ENCODE measurements around the gene SIM1. TPM values are rescaled to one million over a fixed set of nuclear protein-coding genes. Genes with fewer than 3 reads are reported as not detected.

The SIM1 gene
- total RNA-seq, 1 donor from 2014 or later = not detected

- no peak for ATAC-seq
These were observed 116.7 kb downstream of the SIM1 start for GRCh38 chr6:100347901-100348550.

- ATAC-seq = no peak
These were observed 117.9 kb downstream of the SIM1 start for GRCh38 chr6:100346828-100347227.

GRCh38 chr6:100346203-100346602 lies 118.5 kb downstream of the SIM1 start:
- no peak for ATAC-seq

GRCh38 chr6:100344761-100345160 lies 120.0 kb downstream of the SIM1 start:
- no peak for ATAC-seq

DNA sequence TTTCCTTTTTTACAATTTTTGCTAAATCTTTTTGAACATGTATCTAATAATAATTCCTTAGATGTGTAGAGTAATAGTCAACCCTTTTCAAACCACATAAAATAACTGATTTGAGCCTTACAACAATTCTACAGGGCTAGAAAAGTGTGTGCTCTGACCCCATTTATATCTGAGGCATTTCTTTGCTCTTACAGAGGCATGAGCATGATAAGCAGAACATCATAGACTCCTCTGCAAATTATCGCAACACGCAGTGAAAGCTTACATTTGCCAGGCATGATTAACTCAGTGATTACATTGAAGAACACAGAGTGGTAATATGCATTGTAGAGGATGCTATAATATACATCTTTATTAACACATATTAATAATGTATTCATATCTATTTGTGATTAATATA lies 120.4 kb downstream of the SIM1 start:
- ATAC-seq = no peak

- no peak for ATAC-seq
These were observed 121.2 kb downstream of the SIM1 start for GRCh38 chr6:100343316-100344077.

DNA sequence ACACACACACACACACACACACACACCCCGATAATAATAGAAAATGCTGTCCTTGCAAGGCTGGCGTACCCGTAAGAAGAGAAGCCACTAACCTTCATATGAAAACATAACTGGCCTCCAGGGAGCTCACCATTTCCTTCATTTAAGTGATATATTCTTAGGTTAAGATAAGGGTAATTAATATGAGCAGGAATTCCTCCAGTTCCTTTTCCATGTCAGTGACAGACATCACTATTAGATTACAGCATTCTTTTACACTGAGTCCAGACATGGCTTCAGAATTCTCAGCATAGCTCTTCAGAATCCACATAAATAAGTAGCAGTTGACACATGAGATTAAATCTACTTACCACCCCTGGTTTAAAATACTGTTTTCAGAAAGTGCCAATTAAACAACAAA lies 121.9 kb downstream of the SIM1 start:
- ATAC-seq = no peak

DNA sequence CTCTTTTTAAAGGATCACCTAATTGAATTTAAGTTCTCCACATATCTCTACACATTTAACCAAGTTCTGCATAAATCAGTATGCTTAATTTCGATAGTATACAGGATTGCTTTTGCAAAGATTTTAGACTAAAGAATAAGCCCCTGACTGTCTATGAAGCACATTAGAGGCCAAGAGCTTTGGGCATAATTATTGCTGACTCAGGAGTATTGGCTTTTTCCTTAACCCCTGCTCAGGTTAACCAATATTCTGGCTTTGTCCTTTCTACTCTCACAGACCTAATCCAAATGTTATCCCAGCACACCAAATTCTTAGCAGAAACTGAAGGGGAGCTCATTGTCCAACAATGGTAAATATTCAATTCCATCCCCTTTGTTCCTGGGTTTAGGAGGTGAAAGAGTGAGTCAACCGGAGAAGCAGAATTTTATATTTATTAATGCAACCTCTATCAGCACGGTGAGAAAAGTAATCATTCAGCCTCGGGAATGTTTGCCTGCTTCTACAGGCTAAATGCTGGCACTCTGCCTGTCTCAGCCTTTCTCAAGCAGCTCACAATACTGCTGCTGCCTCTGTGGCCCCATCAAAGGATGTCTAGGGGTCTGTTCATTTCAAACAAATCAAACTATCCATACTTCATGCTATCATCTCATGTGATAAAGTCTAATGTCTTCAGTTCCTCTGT lies 125.0 kb downstream of the SIM1 start:
- ATAC-seq = no peak

GRCh38 chr6:100338090-100338489 lies 126.6 kb downstream of the SIM1 start:
- no peak for ATAC-seq

GRCh38 chr6:100336876-100337275 lies 127.8 kb downstream of the SIM1 start:
- no peak for ATAC-seq

- ATAC-seq = no peak
These were observed 128.7 kb downstream of the SIM1 start for GRCh38 chr6:100335991-100336390.

Measured in esophagus mucosa (tissue), 1 donor.